H1 (cell line): Measurements from ENCODE around the gene DSG2. TPM values are rescaled to one million over a fixed set of nuclear protein-coding genes. Genes with fewer than 3 reads are reported as not detected.

ENCODE experiments used
- CTCF ChIA-PET: fragments of 300-600 bp; sonication (Branson Sonifier 250); formaldehyde crosslinking; loops from one replicate; lab custom pipeline; 2021; ENCODE audit not compliant: partially characterized antibody; lab: Charles Lee
- POLR2A ChIA-PET: fragments of 300-600 bp; sonication (Branson Sonifier 250); formaldehyde crosslinking; loops from one replicate; lab custom pipeline; 2021; ENCODE audit warnings: inconsistent platforms; ENCODE audit not compliant: partially characterized antibody; lab: Charles Lee
- DNase-seq, 2 experiments: peaks; one replicate each; pipeline versions ENCODE4 v3.0.0 to v3.0.0-alpha.2; 2010 to 2022; ENCODE audit warnings: low spot score in 2 of 2, low read depth in 1 of 2, mixed read lengths in 1 of 2
- FAIRE-seq: peaks from 2 replicates; lab custom pipeline; 2011; peaks lifted over from hg19 to GRCh38; lab: Jason Lieb, UNC
- H2AFZ ChIP-seq: 2 replicates; pipeline ENCODE4 v1.8.1; 2012; ENCODE audit warnings: low read length, inconsistent platforms
- H2AK5ac ChIP-seq: 2 replicates; pipeline ENCODE4 v1.6.1; 2013; ENCODE audit warnings: low read depth, low read length
- H2BK120ac ChIP-seq: replicated peaks from 2 replicates; pipeline ENCODE3; 2013; ENCODE audit warnings: low read depth, low read length, inconsistent platforms
- H2BK12ac ChIP-seq: 2 replicates; pipeline ENCODE4 v1.6.1; 2013; ENCODE audit warnings: low read depth, low read length
- H2BK15ac ChIP-seq: 2 replicates; pipeline ENCODE4 v1.6.1; 2013; ENCODE audit warnings: low read length
- H2BK20ac ChIP-seq: 2 replicates; pipeline ENCODE4 v1.6.1; 2013; ENCODE audit warnings: low read length
- H2BK5ac ChIP-seq: 2 replicates; pipeline ENCODE4 v1.6.1; 2013; ENCODE audit warnings: low read depth, low read length
- H3K14ac ChIP-seq: 2 replicates; pipeline ENCODE4 v1.6.1; 2013; ENCODE audit warnings: inconsistent platforms; ENCODE audit not compliant: insufficient read length
- H3K18ac ChIP-seq: 2 replicates; pipeline ENCODE4 v1.6.1; 2013; ENCODE audit warnings: low read length; ENCODE audit errors: extremely low read depth
- H3K23ac ChIP-seq: 2 replicates; pipeline ENCODE4 v1.6.1; 2013; ENCODE audit warnings: inconsistent platforms; ENCODE audit not compliant: insufficient read length
- H3K23me2 ChIP-seq: 2 replicates; pipeline ENCODE4 v1.6.1; 2013; ENCODE audit warnings: low read depth, low read length
- H3K27ac ChIP-seq: 2 replicates; pipeline ENCODE4 v1.6.1; 2011; ENCODE audit warnings: low read depth, low read length, inconsistent platforms
- H3K27me3 ChIP-seq, 4 experiments: replicated peaks in 1 of 4; 1 replicate in 1 of 4; 2 replicates in 3 of 4; pipeline versions ENCODE4 v1.6.1 to v1.8.1; 2011 to 2013; ENCODE audit warnings: low read length in 3 of 4, mild to moderate bottlenecking in 3 of 4, inconsistent platforms in 2 of 4, mixed read lengths in 2 of 4, moderate library complexity in 1 of 4; ENCODE audit not compliant: control insufficient read depth in 3 of 4, insufficient read depth in 3 of 4; ENCODE audit errors: extremely low read depth in 1 of 4
- H3K36me3 ChIP-seq, 4 experiments: 2 replicates each; pipeline versions ENCODE4 v1.6.1 to v1.8.1; 2011 to 2013; ENCODE audit warnings: mild to moderate bottlenecking in 4 of 4, low read length in 3 of 4, moderate library complexity in 2 of 4, control low read depth in 1 of 4, inconsistent platforms in 1 of 4; ENCODE audit not compliant: insufficient read depth in 4 of 4, control insufficient read depth in 2 of 4
- H3K4ac ChIP-seq: replicated peaks from 2 replicates; pipeline ENCODE3; 2013; ENCODE audit warnings: low read length, low read depth, mixed read lengths, inconsistent platforms; ENCODE audit not compliant: insufficient read length
- H3K4me1 ChIP-seq, 4 experiments: replicated peaks in 1 of 4; 1 replicate in 1 of 4; 2 replicates in 3 of 4; pipeline versions ENCODE4 v1.6.1 to v1.8.1; 2011 to 2013; ENCODE audit warnings: low read length in 3 of 4, inconsistent platforms in 2 of 4, mixed read lengths in 1 of 4; ENCODE audit not compliant: insufficient read depth in 4 of 4, control insufficient read depth in 3 of 4
- H3K4me2 ChIP-seq, 2 experiments: 2 replicates each; pipeline versions ENCODE4 v1.6.1 to v1.8.1; 2011 to 2013; ENCODE audit warnings: low read depth in 2 of 2, low read length in 2 of 2, control low read depth in 1 of 2, inconsistent platforms in 1 of 2, mild to moderate bottlenecking in 1 of 2; ENCODE audit not compliant: insufficient read depth in 1 of 2
- H3K4me3 ChIP-seq, 4 experiments: fragments of 200-600, 300-600 bp in 1 of 4; sonication (generic), shearing (Covaris generic), sonication (Bioruptor Twin) in 1 of 4; 2 replicates each; pipeline versions ENCODE4 v1.5.1 to v1.8.1; 2011 to 2016; ENCODE audit warnings: low read length in 4 of 4, low read depth in 3 of 4, control low read depth in 2 of 4, inconsistent platforms in 2 of 4, mild to moderate bottlenecking in 2 of 4, mixed read lengths in 1 of 4, moderate library complexity in 1 of 4; ENCODE audit not compliant: insufficient read depth in 2 of 4; ENCODE audit errors: extremely low read depth in 1 of 4
- H3K56ac ChIP-seq: replicated peaks from 2 replicates; pipeline ENCODE3; 2013; ENCODE audit warnings: low read depth, mild to moderate bottlenecking, mixed read lengths, low read length, inconsistent platforms; ENCODE audit not compliant: insufficient read length
- H3K79me1 ChIP-seq: 2 replicates; pipeline ENCODE4 v1.6.1; 2013; ENCODE audit warnings: low read depth, low read length, control low read depth
- H3K79me2 ChIP-seq, 2 experiments: 2 replicates each; pipeline versions ENCODE4 v1.6.1 to v1.8.1; 2012 to 2013; ENCODE audit warnings: low read length in 2 of 2, mild to moderate bottlenecking in 2 of 2, inconsistent platforms in 1 of 2; ENCODE audit not compliant: insufficient read depth in 2 of 2, control insufficient read depth in 1 of 2
- H3K9ac ChIP-seq, 4 experiments: replicated peaks in 1 of 4; 1 replicate in 1 of 4; 2 replicates in 3 of 4; pipeline versions ENCODE4 v1.6.1 to v1.8.1; 2011 to 2013; ENCODE audit warnings: low read depth in 3 of 4, low read length in 3 of 4, control low read depth in 2 of 4, mild to moderate bottlenecking in 2 of 4, moderate library complexity in 2 of 4, inconsistent platforms in 1 of 4; ENCODE audit errors: extremely low read depth in 1 of 4
- H3K9me3 ChIP-seq, 2 experiments: 2 replicates each; pipeline versions ENCODE4 v1.6.1 to v1.8.1; 2012 to 2013; ENCODE audit warnings: mild to moderate bottlenecking in 2 of 2, moderate library complexity in 2 of 2, control low read depth in 1 of 2, inconsistent platforms in 1 of 2, low read depth in 1 of 2, low read length in 1 of 2, mixed read lengths in 1 of 2; ENCODE audit not compliant: insufficient read depth in 2 of 2
- H4K20me1 ChIP-seq, 2 experiments: replicated peaks in 1 of 2; 2 replicates each; pipeline versions ENCODE3 to v1.8.1; 2011 to 2013; ENCODE audit warnings: inconsistent platforms in 2 of 2, low read length in 2 of 2, mild to moderate bottlenecking in 1 of 2; ENCODE audit not compliant: insufficient read depth in 2 of 2, control insufficient read depth in 1 of 2
- H4K5ac ChIP-seq: 2 replicates; pipeline ENCODE4 v1.6.1; 2013; ENCODE audit warnings: low read length, low read depth, mixed read lengths, inconsistent platforms; ENCODE audit not compliant: insufficient read length
- H4K8ac ChIP-seq: 2 replicates; pipeline ENCODE4 v1.8.0; 2013; ENCODE audit warnings: mild to moderate bottlenecking, moderate library complexity, low read length, inconsistent platforms; ENCODE audit not compliant: insufficient read depth; ENCODE audit errors: extremely low read depth
- H4K91ac ChIP-seq: replicated peaks from 2 replicates; pipeline ENCODE3; 2013; ENCODE audit warnings: low read length, mixed read lengths, inconsistent platforms; ENCODE audit not compliant: insufficient read length
- ASH2L ChIP-seq: fragments of 200-600, 300-600 bp; sonication (generic); IDR thresholded peaks from one replicate; pipeline ENCODE4 v1.7.1; 2017; ENCODE audit warnings: low read length
- CREB1 ChIP-seq: IDR thresholded peaks from 2 replicates; pipeline ENCODE4 v1.6.1; 2012; ENCODE audit warnings: inconsistent platforms
- EP300 ChIP-seq, 2 experiments: IDR thresholded peaks; 1 replicate in 1 of 2; 2 replicates in 1 of 2; pipeline ENCODE4 v1.6.1; 2011 to 2012; ENCODE audit warnings: low read depth in 2 of 2, low read length in 2 of 2, mild to moderate bottlenecking in 2 of 2, borderline replicate concordance in 1 of 2, inconsistent platforms in 1 of 2, moderate library complexity in 1 of 2
- GTF2F1 ChIP-seq: IDR thresholded peaks from 2 replicates; pipeline ENCODE4 v1.6.1; 2012; ENCODE audit warnings: low read depth, low read length, improper control_type of control experiment, borderline replicate concordance
- HDAC2 ChIP-seq, 2 experiments: fragments of 300-600 bp in 1 of 2; sonication (generic) in 1 of 2; IDR thresholded peaks; 2 replicates each; pipeline ENCODE4 v1.6.1; 2011 to 2012; ENCODE audit warnings: low read depth in 2 of 2, low read length in 2 of 2, mild to moderate bottlenecking in 2 of 2, moderate library complexity in 2 of 2, borderline replicate concordance in 1 of 2, inconsistent platforms in 1 of 2
- KDM4A ChIP-seq: IDR thresholded peaks from one replicate; pipeline ENCODE4 v1.7.1; 2012; ENCODE audit warnings: low read depth, mild to moderate bottlenecking, moderate library complexity, low read length, inconsistent platforms; ENCODE audit not compliant: severe bottlenecking
- MAFK ChIP-seq: IDR thresholded peaks from 2 replicates; pipeline ENCODE4 v1.6.1; 2012; ENCODE audit warnings: low read depth, mild to moderate bottlenecking, improper control_type of control experiment, low read length
- NANOG ChIP-seq: IDR thresholded peaks from 2 replicates; pipeline ENCODE4 v1.6.1; 2011; ENCODE audit warnings: low read length, low read depth, mild to moderate bottlenecking, inconsistent platforms; ENCODE audit not compliant: insufficient read depth, poor library complexity, severe bottlenecking
- PHF8 ChIP-seq: fragments of 200-600 bp; sonication (generic); conservative IDR thresholded peaks from 2 replicates; pipeline ENCODE4 v1.7.1; 2012; ENCODE audit warnings: low read depth, mild to moderate bottlenecking, inconsistent platforms, low read length, moderate library complexity
- POU5F1 ChIP-seq: IDR thresholded peaks from 2 replicates; pipeline ENCODE4 v1.6.1; 2011; ENCODE audit warnings: low read depth, mild to moderate bottlenecking, low read length, moderate library complexity
- SP2 ChIP-seq: IDR thresholded peaks from 2 replicates; pipeline ENCODE4 v1.6.1; 2012; ENCODE audit warnings: mild to moderate bottlenecking, low read length, inconsistent platforms
- SRF ChIP-seq: IDR thresholded peaks from 2 replicates; pipeline ENCODE4 v1.6.1; 2011; ENCODE audit warnings: mild to moderate bottlenecking, low read depth, low read length, moderate library complexity
- SUZ12 ChIP-seq: fragments of 200-600 bp; sonication (generic); IDR thresholded peaks from 2 replicates; pipeline ENCODE4 v1.6.1; 2012; ENCODE audit warnings: mild to moderate bottlenecking, inconsistent platforms, low read length, moderate library complexity, mixed read lengths
- TAF1 ChIP-seq: IDR thresholded peaks from 2 replicates; pipeline ENCODE4 v1.6.1; 2011; ENCODE audit warnings: mild to moderate bottlenecking, low read depth, low read length
- WGBS, 2 experiments: shearing (Covaris generic) in 1 of 2; methylation state at CpG; one replicate each; pipeline versions ENCODE4 v1.1.6 to v1.1.7; 2013 to 2015; ENCODE audit warnings: low lambda C conversion rate in 2 of 2, mixed read lengths in 2 of 2, inconsistent platforms in 1 of 2, low coverage in 1 of 2, missing lambda C conversion rate in 1 of 2; ENCODE audit not compliant: insufficient replicate concordance in 2 of 2, insufficient coverage in 1 of 2, insufficient read length in 1 of 2; ENCODE audit errors: extremely low coverage in 1 of 2, missing lambda C conversion rate in 1 of 2; 5-methylcytosine and 5-hydroxymethylcytosine counted together
- polyA plus RNA-seq, 7 experiments: library from polyadenylated mRNA; depleted of rRNA in 3 of 7; stranded (reverse) in 5 of 7; unstranded in 2 of 7; fragments of >200 nt in 5 of 7; fragments of 200-250 nt in 2 of 7; gene quantifications; 1 replicate in 5 of 7; 2 replicates in 1 of 7; 4 replicates in 1 of 7; pipeline versions ENCODE4 v1.2.1 to v1.2.3, GENCODE V29; 2011 to 2013; ENCODE audit warnings: missing spikeins in 2 of 7, mixed read lengths in 2 of 7
- total RNA-seq: library from RNA; stranded (reverse); fragmentation: NEBNext Ultra II Directional; extraction: Animal tissue kit (Norgen Biotek cat#: 25700); gene quantifications from 2 replicates; pipeline ENCODE4 v1.2.1, GENCODE V29; 2021

DSG2 gene
- total and polyA plus RNA-seq, 2 of the 8 experiments (the other 6 are each of a cell fraction or from before 2014, with no cell fraction given) = 60.1 to 144 TPM

DNA sequence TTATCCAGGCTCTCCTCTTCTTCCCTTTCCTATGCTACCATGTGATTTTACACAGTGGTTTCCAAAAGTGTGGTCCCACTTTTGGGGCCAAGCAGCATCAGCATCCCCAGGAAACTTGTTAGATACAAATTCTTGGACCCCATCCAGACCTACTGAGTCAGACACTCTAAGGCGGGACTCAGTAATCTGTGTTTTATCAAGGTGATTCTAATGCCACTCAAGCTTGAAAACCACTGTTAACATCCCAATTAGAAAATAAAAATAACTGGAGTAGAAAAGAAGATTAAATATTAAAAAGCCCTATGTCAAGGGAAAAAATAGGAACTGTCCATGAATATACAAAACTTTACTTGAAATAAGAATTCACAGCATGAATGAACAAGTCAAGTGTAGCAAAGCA lies 10.8 kb downstream of the DSG2 start:
- no peaks in the 10 kb centered on the region for H3K9me3 ChIP-seq
- no peak overlapping the region for H4K5ac ChIP-seq
- H3K79me2 ChIP-seq = peaks cover 2 to 95% of the 10 kb centered on the region in 2 experiments; a peak in 3 of 4 replicates
- peaks cover 0 to 8% (median 4%) of the 10 kb centered on the region in 4 experiments; a peak in 4 of 7 replicates for H3K4me1 ChIP-seq
- H3K56ac ChIP-seq = no peak overlapping the region
- no peak overlapping the region for H2AFZ ChIP-seq
- no peak overlapping the region for H2AK5ac ChIP-seq
- no peak overlapping the region for H2BK120ac ChIP-seq
- no peak overlapping the region for H3K14ac ChIP-seq
- CTCF ChIA-PET = interaction anchor here (0.6 to 2.7 kb wide), 3 partner anchors 8 to 84 kb away, joined by 4 to 12 read pairs (median 4); no protein-coding TSS in a partner anchor
- H4K8ac ChIP-seq = no peak overlapping the region
- peaks cover 3 to 5% of the 10 kb centered on the region in 2 experiments for H4K20me1 ChIP-seq
- no peak overlapping the region for H3K4ac ChIP-seq
- POLR2A ChIA-PET = interaction anchor here (2.1 kb wide), 1 partner anchor 9 kb away, joined by 6 read pairs; no protein-coding TSS in a partner anchor
- 88% methylated on average over 1 of the region's 1 CpG; no CpG with 5 or more reads in 1 of the 2 experiments for WGBS, 2 experiments
- H3K36me3 ChIP-seq = peaks cover 0 to 3% (median 0%) of the 10 kb centered on the region in 4 experiments; a peak in 2 of 8 replicates
- no peak overlapping the region for H2BK15ac ChIP-seq
- no peak overlapping the region for H2BK5ac ChIP-seq
- no peak for DNase-seq
- no peak overlapping the region for H3K4me2 ChIP-seq
- H3K4me3 ChIP-seq = no peak overlapping the region
- H3K27ac ChIP-seq = no peak overlapping the region
- H3K79me1 ChIP-seq = peaks cover 18% of the 10 kb centered on the region
- FAIRE-seq = no peak
- H2BK20ac ChIP-seq = no peak overlapping the region
- H3K9ac ChIP-seq = no peak overlapping the region
- no peak overlapping the region for H2BK12ac ChIP-seq
- H3K18ac ChIP-seq = no peak overlapping the region
- no peaks in the 10 kb centered on the region; the same call in 1 of the 2 replicates for H3K23me2 ChIP-seq
- peaks cover 0 to 1% (median 0%) of the 10 kb centered on the region in 4 experiments; a peak in 1 of 7 replicates for H3K27me3 ChIP-seq
- no peak overlapping the region for H3K23ac ChIP-seq
- H4K91ac ChIP-seq = no peak overlapping the region
- TF ChIP-seq POU5F1 = no peak
- TF ChIP-seq PHF8 = no peak
- no peak for TF ChIP-seq SUZ12
- TF ChIP-seq EP300 (IDR thresholded peaks at IDR 0.05; ENCODE audit: borderline replicate concordance in 1 of 2, low read depth in 2 of 2, low read length in 2 of 2) = no peak
- TF ChIP-seq NANOG = no peak
- TF ChIP-seq KDM4A = no peak
- no peak for TF ChIP-seq CREB1
- TF ChIP-seq SRF = no peak
- TF ChIP-seq ASH2L = no peak
- TF ChIP-seq MAFK = no peak
- no peak for TF ChIP-seq TAF1
- TF ChIP-seq SP2 = no peak
- TF ChIP-seq HDAC2 (IDR thresholded peaks at IDR 0.05; ENCODE audit: borderline replicate concordance in 1 of 2, low read depth in 2 of 2, low read length in 2 of 2) = no peak
- TF ChIP-seq GTF2F1 = no peak
